ENCODE results near the gene GALNT13. TPM values are rescaled to one million over a fixed set of nuclear protein-coding genes. Genes with fewer than 3 reads are reported as not detected.
A peak's percentile ranks its signal among the peaks of the same experiment; 100 is the strongest.

The GALNT13 gene
- polyA plus RNA-seq, 3 donors, result not detected

DNA sequence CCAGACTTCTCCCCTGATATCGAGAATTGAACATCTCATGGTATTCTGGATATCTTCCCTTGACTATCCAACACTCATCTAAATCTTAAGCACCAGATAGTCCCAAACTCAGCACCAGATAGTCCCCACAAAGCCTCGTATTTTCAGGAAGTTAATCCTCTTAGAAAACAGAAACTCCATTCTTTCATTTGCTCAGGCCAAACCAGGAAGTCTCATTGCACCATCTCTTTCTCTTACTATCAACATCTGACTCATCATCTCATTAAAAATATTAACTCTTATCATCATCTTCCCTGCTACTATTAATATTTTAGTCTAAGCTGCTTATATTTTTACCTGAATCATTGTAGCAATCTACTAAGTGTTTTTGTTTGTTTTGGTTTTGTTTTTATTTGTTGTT is 286.4 kb downstream of the GALNT13 start:
- H4K20me1 ChIP-seq (ENCODE audit: insufficient read depth, low read length), result no peaks in the 10 kb centered on the region
- peak in 1 of 3 donors; percentile 11 for DNase-seq
- no peaks in the 10 kb centered on the region for H3K36me3 ChIP-seq (replicated peaks in 1 of 2; ENCODE audit: control insufficient read depth in 1 of 2, insufficient read depth in 2 of 2, low read length in 2 of 2)
- no peak overlapping the region for H3K27ac ChIP-seq (ENCODE audit: low read depth in 1 of 2, low read length in 2 of 2)
- no peak overlapping the region for H2AFZ ChIP-seq (ENCODE audit: insufficient read depth, low read depth, low read length, poor library complexity, severe bottlenecking)
- Mint-ChIP-seq H3K9me3 (peaks cover 4 to 11% (median 5%) of the 10 kb centered on the region in 7 donors), H3K4me3 (no peak overlapping the region), H3K27ac (no peak overlapping the region), H3K4me1 (no peaks in the 10 kb centered on the region), H3K27me3 (ENCODE audit: low read depth in 3 of 3) (no peaks in the 10 kb centered on the region), H3K36me3 (no peaks in the 10 kb centered on the region)
- no peak overlapping the region for H3K4me2 ChIP-seq (replicated peaks; ENCODE audit: extremely low read depth, low read length, poor library complexity, severe bottlenecking)
- intact Hi-C loops (cut with micrococcal nuclease), result no loop called here
- H3K27me3 ChIP-seq (ENCODE audit: control insufficient read depth in 2 of 2, insufficient read depth in 2 of 2, low read length in 2 of 2), result no peaks in the 10 kb centered on the region
- no peak overlapping the region for H3K4me3 ChIP-seq (replicated peaks in 1 of 3; ENCODE audit: low read depth in 2 of 3, low read length in 3 of 3)
- WGBS (ENCODE audit: insufficient coverage), result 58% methylated on average over 2 of the region's 2 CpGs
- no peaks in the 10 kb centered on the region for H3K4me1 ChIP-seq (ENCODE audit: control insufficient read depth in 1 of 2, insufficient read depth in 2 of 2, low read length in 2 of 2)
- H3K79me2 ChIP-seq (ENCODE audit: insufficient read depth, low read length), result no peaks in the 10 kb centered on the region
- peaks cover 0 to 7% of the 10 kb centered on the region in 2 donors for H3K9me3 ChIP-seq (replicated peaks in 1 of 2; ENCODE audit: control insufficient read depth in 1 of 2, insufficient read depth in 1 of 2, low read length in 2 of 2)
- TF ChIP-seq, protein P1, sequence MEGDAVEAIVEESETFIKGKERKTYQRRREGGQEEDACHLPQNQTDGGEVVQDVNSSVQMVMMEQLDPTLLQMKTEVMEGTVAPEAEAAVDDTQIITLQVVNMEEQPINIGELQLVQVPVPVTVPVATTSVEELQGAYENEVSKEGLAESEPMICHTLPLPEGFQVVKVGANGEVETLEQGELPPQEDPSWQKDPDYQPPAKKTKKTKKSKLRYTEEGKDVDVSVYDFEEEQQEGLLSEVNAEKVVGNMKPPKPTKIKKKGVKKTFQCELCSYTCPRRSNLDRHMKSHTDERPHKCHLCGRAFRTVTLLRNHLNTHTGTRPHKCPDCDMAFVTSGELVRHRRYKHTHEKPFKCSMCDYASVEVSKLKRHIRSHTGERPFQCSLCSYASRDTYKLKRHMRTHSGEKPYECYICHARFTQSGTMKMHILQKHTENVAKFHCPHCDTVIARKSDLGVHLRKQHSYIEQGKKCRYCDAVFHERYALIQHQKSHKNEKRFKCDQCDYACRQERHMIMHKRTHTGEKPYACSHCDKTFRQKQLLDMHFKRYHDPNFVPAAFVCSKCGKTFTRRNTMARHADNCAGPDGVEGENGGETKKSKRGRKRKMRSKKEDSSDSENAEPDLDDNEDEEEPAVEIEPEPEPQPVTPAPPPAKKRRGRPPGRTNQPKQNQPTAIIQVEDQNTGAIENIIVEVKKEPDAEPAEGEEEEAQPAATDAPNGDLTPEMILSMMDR (IDR thresholded peaks at IDR 0.05), result no peak
- H3K9ac ChIP-seq (ENCODE audit: insufficient read depth, low read length, poor library complexity, severe bottlenecking), result no peak overlapping the region

DNA sequence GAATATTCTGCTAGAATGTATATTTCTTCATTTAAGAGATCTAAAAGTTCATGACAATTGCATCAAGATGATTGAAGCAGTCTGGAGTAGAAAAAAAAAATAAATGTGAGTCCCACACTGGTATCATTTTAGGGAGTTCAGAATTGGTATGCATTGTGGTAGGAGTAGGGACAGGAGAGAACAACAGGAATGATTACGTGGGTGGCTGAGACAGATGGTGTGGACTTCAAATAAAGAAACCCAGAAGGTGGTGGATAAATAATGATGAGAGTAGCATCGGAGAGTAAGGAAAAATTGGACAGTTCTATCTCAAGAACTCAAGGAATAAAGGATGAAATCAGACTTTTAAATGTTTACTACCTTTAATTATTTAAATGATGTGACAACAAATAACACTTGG is 289.6 kb downstream of the GALNT13 start:
- Histone ChIP-seq H3K9me3 (replicated peaks in 1 of 2; ENCODE audit: control insufficient read depth in 1 of 2, insufficient read depth in 1 of 2, low read length in 2 of 2) (peaks cover 0 to 3% of the 10 kb centered on the region in 2 donors), H3K4me3 (replicated peaks in 1 of 3; ENCODE audit: low read depth in 2 of 3, low read length in 3 of 3) (no peak overlapping the region), H3K4me1 (ENCODE audit: control insufficient read depth in 1 of 2, insufficient read depth in 2 of 2, low read length in 2 of 2) (no peaks in the 10 kb centered on the region), H3K9ac (ENCODE audit: insufficient read depth, low read length, poor library complexity, severe bottlenecking) (no peak overlapping the region), H3K27ac (ENCODE audit: low read depth in 1 of 2, low read length in 2 of 2) (no peak overlapping the region), H3K79me2 (ENCODE audit: insufficient read depth, low read length) (no peaks in the 10 kb centered on the region), H3K27me3 (ENCODE audit: control insufficient read depth in 2 of 2, insufficient read depth in 2 of 2, low read length in 2 of 2) (no peaks in the 10 kb centered on the region), H2AFZ (ENCODE audit: insufficient read depth, low read depth, low read length, poor library complexity, severe bottlenecking) (no peak overlapping the region), H4K20me1 (ENCODE audit: insufficient read depth, low read length) (no peaks in the 10 kb centered on the region), H3K4me2 (replicated peaks; ENCODE audit: extremely low read depth, low read length, poor library complexity, severe bottlenecking) (no peak overlapping the region), H3K36me3 (replicated peaks in 1 of 2; ENCODE audit: control insufficient read depth in 1 of 2, insufficient read depth in 2 of 2, low read length in 2 of 2) (no peaks in the 10 kb centered on the region)
- no peak for DNase-seq
- H3K36me3 Mint-ChIP-seq, result no peaks in the 10 kb centered on the region
- no peaks in the 10 kb centered on the region for H3K27me3 Mint-ChIP-seq (ENCODE audit: low read depth in 3 of 3)
- WGBS (ENCODE audit: insufficient coverage), result 90% methylated on average over 1 of the region's 2 CpGs
- peaks cover 0 to 9% (median 3%) of the 10 kb centered on the region in 7 donors for H3K9me3 Mint-ChIP-seq
- TF ChIP-seq, protein P1 (IDR thresholded peaks at IDR 0.05), result no peak
- H3K27ac Mint-ChIP-seq, result no peak overlapping the region
- no peaks in the 10 kb centered on the region for H3K4me1 Mint-ChIP-seq
- H3K4me3 Mint-ChIP-seq, result no peak overlapping the region
- intact Hi-C loops (cut with micrococcal nuclease), result no loop called here

Measured in CD14-positive monocyte (primary cell).